ENCODE data around the gene DIAPH1.

DIAPH1 gene

GRCh38 chr5:141517312-141517711 is 101.5 kb downstream of the DIAPH1 start:
- no peak for DNase-seq

DNA sequence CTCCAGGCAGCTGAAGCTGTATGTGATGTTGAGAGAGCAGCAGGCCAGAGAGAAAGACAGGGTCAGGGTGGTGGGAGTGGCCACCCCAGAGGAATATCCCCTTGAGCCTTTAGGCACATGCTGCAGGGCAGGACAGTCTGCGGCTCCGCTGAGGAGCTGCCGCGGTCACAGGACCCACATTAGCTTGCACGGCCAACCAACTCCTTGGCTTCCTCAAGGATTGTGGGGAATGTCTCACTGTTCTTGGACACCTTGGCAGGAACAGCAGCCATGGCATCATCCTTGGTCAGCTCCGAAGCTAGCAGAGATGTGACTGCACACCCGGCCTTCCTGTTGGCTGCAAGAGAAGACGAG is 102.2 kb downstream of the DIAPH1 start:
- DNase-seq = no peak

GRCh38 chr5:141515946-141516671 is 102.7 kb downstream of the DIAPH1 start:
- DNase-seq = no peak

- no peak for DNase-seq
Measured at GRCh38 chr5:141515141-141515540, 103.7 kb downstream of the DIAPH1 start.

DNA sequence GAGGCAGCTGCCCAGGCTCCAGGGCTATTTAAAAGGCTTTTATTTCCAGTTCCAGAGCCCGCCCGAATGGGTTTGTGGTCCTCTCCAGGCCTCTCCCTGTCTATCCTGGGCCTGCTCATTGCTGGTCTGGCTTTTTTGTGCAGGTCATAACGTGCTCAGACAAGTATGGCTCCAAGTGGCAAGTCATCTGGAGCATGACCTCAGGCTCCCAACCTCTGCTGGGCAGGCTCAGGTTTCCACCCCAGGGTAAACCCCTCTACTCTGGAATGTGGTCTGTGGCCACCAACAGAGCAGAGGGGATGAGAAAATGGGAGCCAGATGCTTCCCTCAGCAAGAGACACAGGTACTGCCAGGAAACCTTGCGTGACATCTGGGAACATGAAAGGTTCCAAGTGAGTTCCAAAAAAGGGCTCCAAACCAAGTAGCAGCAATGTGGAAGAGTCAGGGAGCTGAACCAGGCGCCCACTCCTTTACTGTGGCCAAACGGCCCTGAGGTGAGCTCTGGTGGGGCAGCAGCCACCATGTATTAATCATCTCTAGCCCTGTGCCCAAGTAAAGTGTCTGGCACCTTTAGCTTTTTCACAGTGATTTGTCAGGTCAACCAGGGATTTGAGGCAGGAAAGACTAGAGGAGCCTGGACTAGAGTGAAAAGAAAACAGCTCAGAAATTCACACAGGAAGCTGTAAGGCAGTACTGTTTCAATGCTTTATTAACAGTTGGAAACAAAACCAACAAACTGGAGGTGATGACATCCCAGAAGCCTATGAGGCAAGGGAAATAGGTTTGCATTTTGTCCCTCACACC is 104.3 kb downstream of the DIAPH1 start:
- DNase-seq = no peak

GRCh38 chr5:141513627-141514329 is 105.0 kb downstream of the DIAPH1 start:
- no peak for DNase-seq

DNA sequence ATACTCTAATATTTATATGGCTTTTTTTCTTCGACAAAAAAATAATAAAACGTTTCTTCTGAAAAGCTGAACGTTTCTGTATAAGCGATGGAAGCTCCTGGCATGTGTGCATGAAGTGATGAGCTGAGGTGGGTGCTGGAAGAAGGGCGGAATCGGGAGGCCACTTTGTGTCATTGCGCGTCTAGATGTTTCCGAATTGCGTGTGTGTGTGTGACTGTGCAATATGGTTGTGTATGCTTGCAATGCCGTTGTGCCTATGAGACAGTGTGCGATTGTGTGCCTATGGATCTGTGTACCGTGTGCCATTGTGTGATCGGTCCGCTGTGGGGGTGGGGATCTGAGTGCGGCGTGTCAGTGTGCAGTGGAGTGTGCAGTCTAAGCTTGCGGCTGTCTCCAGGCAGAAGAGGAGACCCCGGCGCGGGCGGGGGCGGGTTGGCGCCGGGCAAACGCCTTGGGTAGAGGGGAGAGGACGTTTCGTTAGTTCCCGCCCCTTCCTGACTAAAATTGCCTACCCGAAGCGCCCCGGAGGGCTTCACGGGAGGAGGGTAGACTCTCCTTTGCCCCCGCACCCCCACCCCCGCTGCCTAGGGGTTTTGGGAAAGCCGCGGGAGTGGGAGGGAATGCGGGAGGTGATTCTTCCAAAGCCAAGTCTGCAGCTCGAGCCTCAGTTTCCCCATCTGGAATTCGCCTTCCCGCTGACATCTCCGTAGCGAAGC is 105.7 kb downstream of the DIAPH1 start:
- no peak for DNase-seq

DNA sequence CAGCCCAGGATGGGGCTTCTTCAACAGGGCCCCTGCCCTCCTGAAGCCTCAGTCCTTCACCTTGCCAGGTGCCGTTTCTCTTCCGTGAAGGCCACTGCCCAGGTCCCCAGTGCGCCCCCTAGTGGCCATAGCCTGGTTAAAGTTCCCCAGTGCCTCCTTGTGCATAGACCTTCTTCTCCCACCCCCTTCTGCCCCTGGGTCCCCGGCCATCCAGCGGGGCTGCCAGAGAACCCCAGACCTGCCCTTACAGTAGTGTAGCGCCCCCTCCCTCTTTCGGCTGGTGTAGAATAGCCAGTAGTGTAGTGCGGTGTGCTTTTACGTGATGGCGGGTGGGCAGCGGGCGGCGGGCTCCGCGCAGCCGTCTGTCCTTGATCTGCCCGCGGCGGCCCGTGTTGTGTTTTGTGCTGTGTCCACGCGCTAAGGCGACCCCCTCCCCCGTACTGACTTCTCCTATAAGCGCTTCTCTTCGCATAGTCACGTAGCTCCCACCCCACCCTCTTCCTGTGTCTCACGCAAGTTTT is 106.3 kb downstream of the DIAPH1 start:
- no peak for DNase-seq

DNA sequence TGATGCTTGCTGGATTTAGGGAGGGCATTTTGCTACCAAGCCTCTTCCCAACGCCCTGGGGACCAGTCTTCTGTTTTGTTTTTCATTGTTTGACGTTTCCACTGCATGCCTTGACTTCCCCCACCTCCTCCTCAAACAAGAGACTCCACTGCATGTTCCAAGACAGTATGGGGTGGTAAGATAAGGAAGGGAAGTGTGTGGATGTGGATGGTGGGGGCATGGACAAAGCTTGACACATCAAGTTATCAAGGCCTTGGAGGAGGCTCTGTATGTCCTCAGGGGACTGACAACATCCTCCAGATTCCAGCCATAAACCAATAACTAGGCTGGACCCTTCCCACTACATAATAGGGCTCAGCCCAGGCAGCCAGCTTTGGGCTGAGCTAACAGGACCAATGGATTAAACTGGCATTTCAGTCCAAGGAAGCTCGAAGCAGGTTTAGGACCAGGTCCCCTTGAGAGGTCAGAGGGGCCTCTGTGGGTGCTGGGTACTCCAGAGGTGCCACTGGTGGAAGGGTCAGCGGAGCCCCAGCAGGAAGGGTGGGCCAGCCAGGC is 107.0 kb downstream of the DIAPH1 start:
- DNase-seq = no peak

DNA sequence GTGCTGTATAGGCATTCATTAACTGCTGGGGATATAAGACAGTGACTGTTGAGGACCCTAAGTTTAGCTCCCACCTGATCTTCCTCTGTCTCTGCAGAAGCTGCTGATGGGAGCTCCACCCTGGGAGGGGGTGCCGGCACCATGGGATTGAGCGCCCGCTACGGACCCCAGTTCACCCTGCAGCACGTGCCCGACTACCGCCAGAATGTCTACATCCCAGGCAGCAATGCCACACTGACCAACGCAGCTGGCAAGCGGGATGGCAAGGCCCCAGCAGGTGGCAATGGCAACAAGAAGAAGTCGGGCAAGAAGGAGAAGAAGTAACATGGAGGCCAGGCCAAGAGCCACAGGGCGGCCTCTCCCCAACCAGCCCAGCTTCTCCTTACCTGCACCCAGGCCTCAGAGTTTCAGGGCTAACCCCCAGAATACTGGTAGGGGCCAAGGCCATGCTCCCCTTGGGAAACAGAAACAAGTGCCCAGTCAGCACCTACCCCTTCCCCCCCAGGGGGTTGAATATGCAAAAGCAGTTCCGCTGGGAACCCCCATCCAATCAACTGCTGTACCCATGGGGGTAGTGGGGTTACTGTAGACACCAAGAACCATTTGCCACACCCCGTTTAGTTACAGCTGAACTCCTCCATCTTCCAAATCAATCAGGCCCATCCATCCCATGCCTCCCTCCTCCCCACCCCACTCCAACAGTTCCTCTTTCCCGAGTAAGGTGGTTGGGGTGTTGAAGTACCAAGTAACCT is 107.8 kb downstream of the DIAPH1 start:
- DNase-seq = no peak

GRCh38 chr5:141510160-141510559 is 108.6 kb downstream of the DIAPH1 start:
- no peak for DNase-seq

GRCh38 chr5:141508798-141509611 is 109.8 kb downstream of the DIAPH1 start:
- no peak for DNase-seq

DNA sequence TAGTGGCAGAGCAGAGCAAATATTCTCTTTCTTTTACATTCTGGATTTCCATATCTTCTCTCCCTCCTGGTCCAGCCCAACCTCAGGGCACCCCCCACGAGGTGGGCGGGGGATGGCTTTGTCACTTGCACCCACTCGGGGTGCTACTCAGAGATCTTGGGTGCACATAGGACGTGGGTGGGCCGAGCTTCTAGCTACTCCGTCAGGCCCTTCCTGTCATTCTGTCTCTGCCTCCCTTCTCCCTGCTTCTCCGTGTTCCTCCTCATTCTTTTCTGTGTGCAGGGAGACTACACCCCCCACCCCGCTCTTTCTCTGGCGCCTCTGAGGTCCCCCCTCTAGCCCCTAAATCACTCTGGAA is 110.4 kb downstream of the DIAPH1 start:
- no peak for DNase-seq

DNA sequence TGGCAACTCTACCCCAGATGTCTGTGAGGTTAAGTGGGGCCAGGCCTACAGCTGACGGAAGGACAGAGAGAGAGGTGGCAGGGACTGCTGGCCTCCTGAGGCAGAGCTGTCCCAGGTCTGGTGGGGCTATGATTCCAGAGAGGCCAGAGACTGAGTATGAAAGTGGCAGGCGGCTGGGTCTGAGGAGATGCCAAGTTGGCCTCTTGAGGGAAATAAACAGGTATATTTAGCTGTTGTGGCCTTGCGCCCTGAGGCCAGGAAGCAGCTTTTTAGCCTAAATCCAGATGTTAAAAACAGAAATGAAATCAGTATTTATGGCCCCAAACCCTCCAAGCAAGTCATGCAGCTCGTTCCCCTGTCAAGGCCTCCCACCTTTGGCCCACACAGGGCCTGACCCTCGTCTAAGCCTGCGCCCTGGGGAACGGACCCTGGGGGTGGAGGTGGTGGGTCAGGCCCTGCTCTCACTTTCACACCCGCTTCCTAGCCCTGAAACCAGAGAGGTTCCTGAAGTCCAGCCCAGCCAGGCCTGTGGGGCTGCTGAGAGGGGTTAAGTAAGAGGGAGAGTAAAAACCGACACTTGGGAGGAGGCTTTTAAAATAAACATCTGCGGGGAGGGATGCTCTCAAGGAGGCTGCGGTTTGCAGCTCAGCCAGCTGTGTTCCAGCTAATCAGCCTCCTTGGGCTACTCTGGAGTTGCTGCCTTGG is 111.3 kb downstream of the DIAPH1 start:
- no peak for DNase-seq

- no peak for DNase-seq
Measured at GRCh38 chr5:141506381-141507155, 112.2 kb downstream of the DIAPH1 start.

GRCh38 chr5:141504216-141504615 is 114.6 kb downstream of the DIAPH1 start:
- no peak for DNase-seq

DNA sequence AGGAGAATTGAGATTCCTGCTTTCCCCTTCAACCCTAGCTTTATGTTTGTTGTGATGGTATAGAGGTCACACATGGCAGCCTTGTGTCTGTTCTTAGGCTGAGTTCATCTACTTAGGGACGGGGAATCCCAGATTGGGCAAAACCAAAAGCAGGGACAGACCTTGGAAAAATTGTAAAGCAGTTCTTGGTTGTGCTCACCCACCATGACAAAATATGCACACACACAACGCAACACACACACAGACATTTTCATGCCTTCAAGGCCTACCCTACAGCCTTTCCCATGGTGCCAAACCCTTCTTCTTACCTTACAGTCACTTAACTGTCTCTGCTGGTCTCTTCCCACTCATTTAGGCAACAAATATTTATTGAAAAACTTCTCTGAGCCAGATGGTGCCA is 115.1 kb downstream of the DIAPH1 start:
- no peak for DNase-seq

- no peak for DNase-seq
Measured at GRCh38 chr5:141501761-141502160, 117.0 kb downstream of the DIAPH1 start.

- no peak for DNase-seq
Measured at GRCh38 chr5:141496038-141496437, 122.8 kb downstream of the DIAPH1 start.

DNA sequence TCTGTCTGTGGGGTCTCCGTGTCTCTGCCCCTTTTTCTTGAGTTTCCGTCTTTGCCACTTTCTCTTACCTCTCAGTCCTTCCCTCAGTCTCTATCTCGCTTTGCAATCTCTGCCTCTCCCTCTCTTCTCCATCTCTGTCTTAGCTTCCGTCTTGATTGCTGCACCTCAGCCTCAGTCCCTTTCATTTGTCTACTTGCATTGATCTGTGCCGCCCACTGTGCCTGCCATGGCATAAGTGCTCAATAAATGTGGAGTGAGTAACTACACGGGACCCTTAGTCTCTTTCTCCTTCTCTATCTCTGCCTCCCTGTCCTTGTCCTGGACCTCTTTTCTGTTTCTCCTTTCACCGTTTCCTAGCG is 123.4 kb downstream of the DIAPH1 start:
- DNase-seq = no peak

Measured in KG1 (cell line).